ENCODE data around the gene HPS1.

Gene HPS1

DNA sequence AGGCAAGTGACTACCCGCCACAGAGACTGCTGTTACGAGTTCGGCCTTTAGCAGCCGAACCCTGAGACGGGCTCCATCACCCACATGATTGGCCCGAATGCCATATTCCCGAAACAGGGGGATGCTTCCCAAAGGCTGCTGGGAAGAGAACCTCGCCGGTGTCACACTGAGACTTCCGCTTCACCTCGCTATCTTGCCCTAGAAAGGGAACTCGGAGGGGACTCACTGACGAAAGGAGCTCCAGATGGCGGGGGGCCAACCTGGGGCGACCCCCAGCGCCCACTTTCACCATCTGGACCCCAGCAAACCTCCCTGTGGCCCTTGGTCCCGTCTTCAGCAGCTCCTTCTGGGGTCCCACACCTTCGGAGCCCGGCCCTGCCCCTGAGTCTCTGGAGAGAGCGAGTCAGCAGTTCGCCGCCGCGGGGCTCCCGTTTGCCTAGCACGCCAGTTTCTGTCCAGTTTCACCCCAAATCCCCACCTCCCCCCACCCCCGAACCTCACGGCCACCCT lies 529 bp downstream of the HPS1 start:
- peak; percentile 33 for DNase-seq (ENCODE audit: low read depth, low spot score)
- in situ Hi-C loops (cut with HindIII; ENCODE audit: low sequenced_read_pairs) = no loop called here
- TF ChIP-seq, protein P1, sequence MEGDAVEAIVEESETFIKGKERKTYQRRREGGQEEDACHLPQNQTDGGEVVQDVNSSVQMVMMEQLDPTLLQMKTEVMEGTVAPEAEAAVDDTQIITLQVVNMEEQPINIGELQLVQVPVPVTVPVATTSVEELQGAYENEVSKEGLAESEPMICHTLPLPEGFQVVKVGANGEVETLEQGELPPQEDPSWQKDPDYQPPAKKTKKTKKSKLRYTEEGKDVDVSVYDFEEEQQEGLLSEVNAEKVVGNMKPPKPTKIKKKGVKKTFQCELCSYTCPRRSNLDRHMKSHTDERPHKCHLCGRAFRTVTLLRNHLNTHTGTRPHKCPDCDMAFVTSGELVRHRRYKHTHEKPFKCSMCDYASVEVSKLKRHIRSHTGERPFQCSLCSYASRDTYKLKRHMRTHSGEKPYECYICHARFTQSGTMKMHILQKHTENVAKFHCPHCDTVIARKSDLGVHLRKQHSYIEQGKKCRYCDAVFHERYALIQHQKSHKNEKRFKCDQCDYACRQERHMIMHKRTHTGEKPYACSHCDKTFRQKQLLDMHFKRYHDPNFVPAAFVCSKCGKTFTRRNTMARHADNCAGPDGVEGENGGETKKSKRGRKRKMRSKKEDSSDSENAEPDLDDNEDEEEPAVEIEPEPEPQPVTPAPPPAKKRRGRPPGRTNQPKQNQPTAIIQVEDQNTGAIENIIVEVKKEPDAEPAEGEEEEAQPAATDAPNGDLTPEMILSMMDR (IDR thresholded peaks at IDR 0.05; ENCODE audit: low read depth, low read length) = no peak
- peak overlapping the region; percentile 87 for H3K4me3 ChIP-seq (ENCODE audit: low read depth, low read length)

DNA sequence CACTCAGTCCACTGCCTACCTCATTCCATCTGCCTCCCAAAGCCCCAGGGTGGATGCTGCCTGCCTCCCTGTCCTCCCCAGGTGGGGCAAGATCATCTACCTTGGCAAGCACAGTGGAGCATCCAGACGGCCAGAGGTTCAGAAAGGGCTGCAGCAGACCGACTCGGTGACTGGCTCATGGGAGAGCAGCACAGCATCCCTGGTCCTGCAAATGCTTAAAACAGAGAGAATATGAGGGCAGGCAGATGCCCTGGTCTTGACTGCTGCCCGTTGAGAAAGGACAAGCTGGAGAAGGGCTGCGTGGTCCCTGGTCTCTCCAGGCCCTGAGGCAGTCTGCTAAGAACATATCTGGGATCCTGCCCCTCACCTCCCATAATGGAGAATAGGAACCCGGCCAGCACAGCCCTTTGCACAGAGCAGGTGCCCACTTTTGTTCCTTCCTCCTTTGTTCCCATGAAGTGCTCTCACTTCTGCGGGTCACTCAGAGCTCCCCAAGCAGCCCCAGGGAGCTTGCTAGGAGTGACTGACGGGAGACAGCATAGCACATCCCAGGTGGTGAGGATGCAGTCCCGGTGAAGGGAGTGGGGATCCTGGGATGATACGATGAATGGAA lies 1.4 kb downstream of the HPS1 start:
- TF ChIP-seq, protein P1 (IDR thresholded peaks at IDR 0.05; ENCODE audit: low read depth, low read length) = no peak
- H3K4me3 ChIP-seq (ENCODE audit: low read depth, low read length) = peak overlapping the region; percentile 87
- no peak for DNase-seq (ENCODE audit: low read depth, low spot score)
- in situ Hi-C loops (cut with HindIII; ENCODE audit: low sequenced_read_pairs) = no loop called here

DNA sequence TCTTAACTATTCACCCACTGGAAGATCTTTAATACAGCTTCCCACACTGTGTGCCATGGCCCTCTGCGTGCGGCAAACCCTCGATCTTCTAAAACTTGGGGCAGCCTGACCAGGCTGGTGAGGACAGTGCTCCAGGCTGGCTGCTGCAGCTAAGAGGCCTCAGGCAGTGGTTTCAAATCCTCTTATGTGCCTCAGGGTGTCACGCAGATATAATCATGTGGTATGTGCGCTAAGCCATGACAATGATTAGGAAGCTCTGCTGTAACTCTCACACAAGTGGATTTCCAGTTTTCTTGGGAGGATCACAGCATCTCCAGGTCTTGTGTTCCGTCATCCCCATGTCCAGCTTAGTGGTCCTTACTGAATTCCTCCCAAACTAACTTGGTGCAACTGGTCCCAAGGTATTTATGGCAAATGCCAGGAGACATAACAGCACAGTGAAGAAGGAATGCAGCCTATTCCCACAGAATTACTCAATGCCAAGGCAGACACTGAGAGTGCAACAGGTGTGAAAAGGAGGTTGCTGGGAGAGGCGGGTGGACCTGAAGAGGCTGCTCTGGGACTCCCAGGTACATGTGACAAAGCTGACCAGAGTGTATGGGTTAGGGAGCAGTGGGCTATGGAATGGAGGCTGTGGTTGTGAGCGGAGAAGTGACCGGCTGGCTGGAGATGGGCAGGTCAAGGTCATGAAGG lies 2.3 kb downstream of the HPS1 start:
- DNase-seq (ENCODE audit: low read depth, low spot score) = no peak
- TF ChIP-seq, protein P1 (IDR thresholded peaks at IDR 0.05; ENCODE audit: low read depth, low read length) = no peak
- no peak overlapping the region for H3K4me3 ChIP-seq (ENCODE audit: low read depth, low read length)
- in situ Hi-C loops (cut with HindIII; ENCODE audit: low sequenced_read_pairs) = no loop called here

DNA sequence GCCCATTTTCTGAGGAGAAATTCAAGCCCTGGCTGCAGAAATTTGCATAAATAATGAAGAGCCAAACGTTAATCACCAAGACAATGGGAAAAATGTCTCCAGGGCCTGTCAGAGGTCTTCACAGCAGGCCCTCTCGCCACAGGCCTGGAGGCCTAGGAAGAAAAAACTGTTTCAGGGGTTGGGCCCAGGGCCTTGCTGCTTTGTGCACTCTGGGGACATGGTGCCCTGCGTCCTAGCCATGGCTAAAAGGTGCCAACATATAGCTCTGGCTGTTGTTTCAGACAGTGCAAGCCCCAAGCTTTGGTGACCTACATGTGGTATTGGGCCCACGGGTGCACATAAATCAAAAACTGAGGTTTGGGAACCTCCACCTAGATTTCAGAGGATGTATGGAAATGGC lies 8.0 kb downstream of the HPS1 start:
- in situ Hi-C loops (cut with HindIII; ENCODE audit: low sequenced_read_pairs) = no loop called here
- TF ChIP-seq, protein P1 (IDR thresholded peaks at IDR 0.05; ENCODE audit: low read depth, low read length) = no peak
- DNase-seq (ENCODE audit: low read depth, low spot score) = no peak
- no peak overlapping the region for H3K4me3 ChIP-seq (ENCODE audit: low read depth, low read length)

DNA sequence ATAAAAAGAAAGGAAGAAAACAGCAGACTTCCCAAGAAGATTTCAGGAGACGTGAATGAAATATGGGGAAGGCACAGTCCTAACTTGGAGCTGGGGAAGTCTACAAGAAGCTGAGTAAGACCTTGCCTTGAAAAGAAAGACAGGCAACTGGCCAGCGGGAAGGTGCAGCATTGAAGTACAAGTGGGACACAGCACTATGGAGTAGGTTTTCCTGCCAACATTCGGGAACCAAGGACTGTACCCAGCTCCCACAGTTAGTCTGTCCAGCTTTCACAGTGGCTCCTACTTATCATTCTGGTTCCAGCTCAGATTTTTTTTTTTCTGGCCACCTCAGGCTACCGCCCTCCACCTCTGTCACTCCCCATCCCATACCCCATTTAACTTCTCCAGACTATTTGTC lies 10.0 kb downstream of the HPS1 start:
- no peak for DNase-seq (ENCODE audit: low read depth, low spot score)
- TF ChIP-seq, protein P1 (IDR thresholded peaks at IDR 0.05; ENCODE audit: low read depth, low read length) = no peak
- in situ Hi-C loops (cut with HindIII; ENCODE audit: low sequenced_read_pairs) = no loop called here
- no peak overlapping the region for H3K4me3 ChIP-seq (ENCODE audit: low read depth, low read length)

DNA sequence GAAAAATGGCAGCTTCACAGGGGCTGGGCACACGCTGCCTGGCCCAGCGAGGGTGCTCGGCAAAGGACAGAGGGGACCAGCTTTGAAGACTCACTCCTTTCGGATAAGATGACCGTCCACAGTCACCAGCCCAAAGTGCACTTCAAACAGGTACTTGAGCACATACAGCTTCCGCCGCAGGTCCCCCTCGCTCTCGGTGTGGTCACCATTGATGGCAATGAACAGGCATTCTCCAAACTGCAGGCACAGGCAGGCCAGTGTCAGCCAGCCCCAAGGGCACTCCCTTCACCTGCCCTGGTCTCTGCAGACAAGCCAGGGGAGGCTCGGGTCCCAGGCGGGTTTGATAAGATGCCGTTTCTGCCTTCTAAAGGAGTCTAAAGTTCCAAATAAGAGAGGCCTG lies 11.6 kb downstream of the HPS1 start:
- no peak overlapping the region for H3K4me3 ChIP-seq (ENCODE audit: low read depth, low read length)
- in situ Hi-C loops (cut with HindIII; ENCODE audit: low sequenced_read_pairs) = no loop called here
- TF ChIP-seq, protein P1 (IDR thresholded peaks at IDR 0.05; ENCODE audit: low read depth, low read length) = no peak
- no peak for DNase-seq (ENCODE audit: low read depth, low spot score)

Measured in astrocyte of the spinal cord (primary cell).